Naive thymus-derived CD4-positive, alpha-beta T cell (primary cell): ENCODE results near the gene AOPEP. TPM values are rescaled to one million over a fixed set of nuclear protein-coding genes. Genes with fewer than 3 reads are reported as not detected.
"Not testable (repeated sequence)": the region's sequence is repeated elsewhere in the genome, so short reads cannot be mapped to it uniquely, and the experiment has no call there.

Experiments
- ATAC-seq: fragments of 150-1000 bp; cut with Tn5 transposase; 2 replicates; pipeline ENCODE4 v1.10.0; 2021; ENCODE audit warnings: mild to moderate bottlenecking, moderate library complexity
- CTCF ChIA-PET: fragments of 350-600 bp; sonication (Branson Sonifier 250); formaldehyde crosslinking; loops from one replicate; lab custom pipeline; 2021; ENCODE audit warnings: antibody characterized with exemption; lab: Charles Lee
- POLR2A ChIA-PET: fragments of 350-600 bp; sonication (Branson Sonifier 250); formaldehyde crosslinking; loops from one replicate; lab custom pipeline; 2021; ENCODE audit warnings: antibody characterized with exemption, inconsistent platforms; lab: Charles Lee
- DNase-seq, 9 donors: peaks; one replicate each; pipeline versions ENCODE4 v3.0.0 to v3.0.0-alpha.2; 2020 to 2022; ENCODE audit warnings: mixed read lengths in 1 of 9
- H3K27ac ChIP-seq: one replicate; pipeline ENCODE4 v1.7.0; 2013; ENCODE audit warnings: mild to moderate bottlenecking, low read depth, low read length, moderate library complexity
- H3K27me3 ChIP-seq, 2 donors: one replicate each; pipeline ENCODE4 v1.7.0; 2013; ENCODE audit warnings: low read length in 2 of 2, mild to moderate bottlenecking in 2 of 2, moderate library complexity in 2 of 2; ENCODE audit not compliant: control insufficient read depth in 2 of 2, insufficient read depth in 2 of 2
- H3K36me3 ChIP-seq, 3 experiments: 1 replicate in 2 of 3; 2 replicates in 1 of 3; pipeline ENCODE4 v1.7.0; 2013; ENCODE audit warnings: low read length in 3 of 3, mild to moderate bottlenecking in 3 of 3, moderate library complexity in 1 of 3; ENCODE audit not compliant: insufficient read depth in 3 of 3, control insufficient read depth in 2 of 3
- H3K4me1 ChIP-seq, 2 donors: one replicate each; pipeline ENCODE4 v1.7.0; 2013; ENCODE audit warnings: low read length in 2 of 2, mild to moderate bottlenecking in 2 of 2, moderate library complexity in 1 of 2; ENCODE audit not compliant: control insufficient read depth in 2 of 2, insufficient read depth in 2 of 2
- H3K4me3 ChIP-seq: 2 replicates; pipeline ENCODE4 v1.7.0; 2013; ENCODE audit warnings: mild to moderate bottlenecking, low read length
- H3K9me3 ChIP-seq, 3 experiments: 1 replicate in 2 of 3; 2 replicates in 1 of 3; pipeline ENCODE4 v1.7.0; 2013; ENCODE audit warnings: low read length in 3 of 3; ENCODE audit not compliant: control insufficient read depth in 2 of 3
- H3K27ac Mint-ChIP-seq, 9 donors: one replicate each; pipeline ENCODE4 v1.8.0; 2020 to 2022; ENCODE audit warnings: mixed read lengths in 9 of 9, mild to moderate bottlenecking in 8 of 9, moderate library complexity in 5 of 9, inconsistent platforms in 2 of 9
- H3K27me3 Mint-ChIP-seq, 5 donors: one replicate each; pipeline ENCODE4 v1.8.0; 2021 to 2022; ENCODE audit warnings: mixed read lengths in 5 of 5, mild to moderate bottlenecking in 1 of 5
- H3K36me3 Mint-ChIP-seq, 5 donors: one replicate each; pipeline ENCODE4 v1.8.0; 2020 to 2022; ENCODE audit warnings: mixed read lengths in 5 of 5, mild to moderate bottlenecking in 3 of 5, inconsistent platforms in 1 of 5
- H3K4me1 Mint-ChIP-seq, 7 donors: one replicate each; pipeline ENCODE4 v1.8.0; 2020 to 2022; ENCODE audit warnings: mixed read lengths in 7 of 7, mild to moderate bottlenecking in 3 of 7, inconsistent platforms in 1 of 7
- H3K4me3 Mint-ChIP-seq, 10 donors: one replicate each; pipeline ENCODE4 v1.8.0; 2020 to 2022; ENCODE audit warnings: mild to moderate bottlenecking in 10 of 10, mixed read lengths in 10 of 10, moderate library complexity in 6 of 10, inconsistent platforms in 2 of 10
- H3K9me3 Mint-ChIP-seq, 11 donors: one replicate each; pipeline ENCODE4 v1.8.0; 2020 to 2022; ENCODE audit warnings: mixed read lengths in 11 of 11, mild to moderate bottlenecking in 4 of 11, inconsistent platforms in 1 of 11, moderate library complexity in 1 of 11
- intact Hi-C, 2 donors: fragments of 100-400 bp; cut with micrococcal nuclease; formaldehyde crosslinking; loops; one replicate each; pipeline ENCODE4 v1.15.1; 2023
- polyA plus RNA-seq, 2 donors: library from polyadenylated mRNA; unstranded; fragments of 300-500 nt; fragmentation: Illumina TruSeq; gene quantifications; one replicate each; pipeline ENCODE4 v1.2.3, GENCODE V29; 2021
- total RNA-seq, 6 experiments: library from RNA in 5 of 6; stranded (reverse) in 5 of 6; gene quantifications; 1 replicate in 5 of 6; 2 replicates in 1 of 6; pipeline ENCODE4 v1.2.3 and lab custom pipeline; 2021 to 2026

Gene AOPEP
- total and polyA plus RNA-seq, 7 experiments from 2014 or later: 5.7 to 19.0 (median 13.6) TPM

- H3K27me3 Mint-ChIP-seq: no peaks in the 10 kb centered on the region
- ChIA-PET POLR2A (interaction anchor here (0.7 kb wide), 1 partner anchor 38 kb away, joined by 3 read pairs; no protein-coding TSS in a partner anchor), CTCF (no interaction called here)
- H3K36me3 Mint-ChIP-seq: peaks cover 10 to 57% (median 26%) of the 10 kb centered on the region in 5 donors
- peaks cover 0 to 18% (median 0%) of the 10 kb centered on the region in 7 donors for H3K4me1 Mint-ChIP-seq
- no peak overlapping the region for H3K27ac ChIP-seq
- H3K4me3 Mint-ChIP-seq: no peak overlapping the region
- no peak for ATAC-seq
- H3K36me3 ChIP-seq: peaks cover 0 to 7% (median 0%) of the 10 kb centered on the region in 3 experiments
- no peaks in the 10 kb centered on the region for H3K27me3 ChIP-seq
- intact Hi-C loops: no loop called here
- no peak for DNase-seq
- H3K27ac Mint-ChIP-seq: no peak overlapping the region
- no peak overlapping the region for H3K4me3 ChIP-seq
- H3K9me3 Mint-ChIP-seq: peaks cover 0 to 2% (median 0%) of the 10 kb centered on the region in 11 donors
- H3K4me1 ChIP-seq: no peaks in the 10 kb centered on the region
- no peaks in the 10 kb centered on the region for H3K9me3 ChIP-seq
Observed at GRCh38 chr9:94825611-94825958, 99.1 kb downstream of the AOPEP start.

- POLR2A ChIA-PET: interaction anchor here (0.7 kb wide), 1 partner anchor 38 kb away, joined by 3 read pairs; no protein-coding TSS in a partner anchor
Observed at GRCh38 chr9:94826044-94826443, 99.5 kb downstream of the AOPEP start.

DNA sequence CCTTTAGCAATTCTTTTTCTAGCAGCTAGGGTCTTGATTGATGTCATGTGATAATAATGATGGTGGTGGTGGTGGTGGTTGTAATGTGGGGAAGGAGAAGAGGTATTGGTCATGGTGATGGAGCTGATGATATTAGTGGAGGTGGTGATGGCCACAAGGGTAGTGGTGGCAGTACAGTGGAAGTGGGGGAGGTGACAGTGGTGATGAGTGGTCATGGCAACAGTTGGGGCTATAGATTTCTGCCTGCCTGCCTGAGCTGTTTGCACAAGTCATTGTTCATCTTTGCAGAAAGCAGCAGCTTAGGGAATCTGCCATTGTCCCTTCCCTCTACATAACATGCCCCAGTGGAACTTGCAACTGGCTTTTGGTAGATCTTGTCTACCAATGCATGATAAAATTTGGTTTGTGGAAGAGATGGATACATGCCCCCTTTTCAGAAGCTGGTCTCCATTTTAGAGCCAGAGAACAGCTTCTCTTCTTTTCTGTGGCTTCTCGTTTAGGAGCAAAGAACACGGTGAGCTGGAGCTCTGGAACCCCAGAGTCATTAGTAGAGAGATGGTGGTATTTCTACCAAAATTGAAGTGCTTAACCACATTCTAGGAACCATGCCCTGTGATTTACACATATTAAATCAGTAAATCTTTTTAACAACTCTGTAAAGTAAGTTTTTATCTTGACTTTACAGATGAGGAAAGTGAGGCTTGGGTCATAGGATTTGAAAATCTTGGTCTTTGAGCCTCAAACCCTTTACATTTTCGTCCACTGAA lies 100.3 kb downstream of the AOPEP start:
- Histone ChIP-seq H3K27me3 (no peaks in the 10 kb centered on the region), H3K27ac (no peak overlapping the region), H3K36me3 (peaks cover 0 to 7% (median 0%) of the 10 kb centered on the region in 3 experiments), H3K9me3 (no peaks in the 10 kb centered on the region), H3K4me1 (no peaks in the 10 kb centered on the region), H3K4me3 (no peak overlapping the region)
- Mint-ChIP-seq H3K4me3 (no peak overlapping the region), H3K36me3 (peaks cover 10 to 64% (median 30%) of the 10 kb centered on the region in 5 donors), H3K27me3 (no peaks in the 10 kb centered on the region), H3K27ac (no peak overlapping the region), H3K9me3 (peaks cover 0 to 7% (median 0%) of the 10 kb centered on the region in 11 donors), H3K4me1 (peaks cover 0 to 15% (median 0%) of the 10 kb centered on the region in 7 donors)
- DNase-seq (no peak), ATAC-seq (no peak)
- ChIA-PET POLR2A (no interaction called here), CTCF (no interaction called here)
- intact Hi-C loops: no loop called here

More at GRCh38 chr9:94826044-94826443, 99.5 kb downstream of the AOPEP start:
- Mint-ChIP-seq H3K36me3 (peaks cover 10 to 59% (median 29%) of the 10 kb centered on the region in 5 donors), H3K9me3 (peaks cover 0 to 6% (median 0%) of the 10 kb centered on the region in 11 donors), H3K27ac (no peak overlapping the region), H3K4me1 (peaks cover 0 to 18% (median 0%) of the 10 kb centered on the region in 7 donors), H3K27me3 (no peaks in the 10 kb centered on the region), H3K4me3 (no peak overlapping the region)
- CTCF ChIA-PET: no interaction called here
- ATAC-seq (no peak), DNase-seq (no peak)
- Histone ChIP-seq H3K4me1 (no peaks in the 10 kb centered on the region), H3K36me3 (peaks cover 0 to 7% (median 0%) of the 10 kb centered on the region in 3 experiments), H3K27me3 (no peaks in the 10 kb centered on the region), H3K9me3 (no peaks in the 10 kb centered on the region), H3K27ac (no peak overlapping the region), H3K4me3 (no peak overlapping the region)
- intact Hi-C loops: no loop called here

DNA sequence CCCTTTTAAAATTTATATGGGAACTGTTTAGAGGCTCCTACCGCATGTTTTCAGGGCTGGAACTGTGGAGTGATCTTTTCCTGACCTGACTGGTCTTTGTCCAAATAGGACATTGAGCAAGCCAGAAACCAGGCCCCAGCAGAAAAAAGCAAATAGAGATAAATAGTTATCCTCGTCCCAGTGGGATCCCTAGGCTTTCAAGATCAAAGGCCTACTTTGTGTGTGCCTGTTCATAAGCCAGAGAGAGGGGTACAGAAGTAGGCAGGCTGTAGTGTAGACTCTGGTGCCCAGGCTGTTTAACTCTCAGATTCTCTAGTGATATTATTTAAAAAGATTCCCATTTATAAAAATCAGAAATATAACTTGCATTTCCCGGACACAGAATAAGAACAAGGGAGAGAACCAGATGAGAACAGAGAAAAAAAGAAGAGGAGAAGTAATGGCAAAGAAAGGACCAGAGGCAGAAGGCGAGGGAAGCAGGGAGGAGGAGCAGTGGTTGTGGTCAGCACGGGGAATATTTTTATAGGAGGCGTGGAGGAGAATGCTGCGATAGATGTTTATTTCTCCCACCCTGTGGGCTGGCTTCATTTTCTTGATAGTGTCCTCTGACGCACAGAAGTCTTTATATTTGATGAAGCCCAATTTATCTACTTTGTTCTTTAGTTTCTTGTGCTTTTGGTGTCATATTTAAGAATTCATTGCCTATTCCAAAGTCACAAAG lies 101.2 kb downstream of the AOPEP start:
- Mint-ChIP-seq H3K27ac (no peak overlapping the region), H3K36me3 (peaks cover 10 to 58% (median 27%) of the 10 kb centered on the region in 5 donors), H3K9me3 (peaks cover 0 to 7% (median 0%) of the 10 kb centered on the region in 11 donors), H3K4me1 (peaks cover 0 to 12% (median 0%) of the 10 kb centered on the region in 7 donors), H3K27me3 (no peaks in the 10 kb centered on the region), H3K4me3 (no peak overlapping the region)
- H3K36me3 ChIP-seq: peaks cover 0 to 7% (median 0%) of the 10 kb centered on the region in 3 experiments
- no peak overlapping the region for H3K4me3 ChIP-seq
- H3K9me3 ChIP-seq: no peaks in the 10 kb centered on the region
- ATAC-seq (no peak), DNase-seq (no peak)
- ChIA-PET CTCF (no interaction called here), POLR2A (interaction anchor here (0.6 kb wide), 1 partner anchor 91 kb away, joined by 3 read pairs; no protein-coding TSS in a partner anchor)
- no peaks in the 10 kb centered on the region for H3K27me3 ChIP-seq
- intact Hi-C loops: no loop called here
- no peak overlapping the region for H3K27ac ChIP-seq
- H3K4me1 ChIP-seq: no peaks in the 10 kb centered on the region

DNA sequence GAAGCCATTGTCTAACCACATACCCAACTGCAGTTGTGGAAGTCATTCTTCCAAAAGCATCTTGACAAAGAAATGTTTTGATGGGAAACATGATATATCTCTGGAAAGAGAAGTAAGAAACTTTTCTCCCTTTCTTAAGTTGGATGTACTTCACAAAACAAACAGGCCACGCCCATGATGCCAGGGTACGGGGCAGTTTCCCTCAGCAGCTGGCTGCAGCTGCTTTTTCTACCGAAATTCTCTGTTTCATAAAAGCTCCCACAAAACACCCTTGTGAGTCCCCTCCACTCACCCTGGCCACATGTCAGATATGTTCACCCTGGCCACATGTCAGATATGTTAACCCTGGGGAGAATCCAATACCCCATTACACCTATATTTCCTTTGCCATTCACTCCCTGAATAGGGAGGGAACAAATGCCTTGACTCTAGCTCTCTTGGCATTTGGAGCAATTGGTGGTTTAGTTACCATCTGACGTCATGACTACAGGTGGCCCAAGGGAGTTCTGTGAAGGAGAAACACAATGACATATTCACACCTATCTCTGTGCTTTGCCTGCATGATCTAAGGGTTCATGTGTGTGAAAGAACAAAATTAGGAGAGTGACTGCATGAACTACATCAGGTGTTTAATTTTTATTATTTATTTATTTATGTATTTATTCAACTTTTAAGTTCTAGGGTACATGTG lies 103.0 kb downstream of the AOPEP start:
- no peak for DNase-seq
- no peak overlapping the region for H3K4me3 ChIP-seq
- no peaks in the 10 kb centered on the region for H3K27me3 ChIP-seq
- H3K4me1 ChIP-seq: no peaks in the 10 kb centered on the region
- Mint-ChIP-seq H3K4me3 (no peak overlapping the region), H3K4me1 (peaks cover 0 to 12% (median 4%) of the 10 kb centered on the region in 7 donors), H3K9me3 (peaks cover 0 to 7% (median 0%) of the 10 kb centered on the region in 11 donors), H3K27ac (no peak overlapping the region), H3K36me3 (peaks cover 5 to 48% (median 24%) of the 10 kb centered on the region in 5 donors), H3K27me3 (no peaks in the 10 kb centered on the region)
- intact Hi-C loops: no loop called here
- no peak for ATAC-seq
- no peak overlapping the region for H3K27ac ChIP-seq
- H3K9me3 ChIP-seq: no peaks in the 10 kb centered on the region
- ChIA-PET POLR2A (no interaction called here), CTCF (no interaction called here)
- peaks cover 0 to 7% (median 0%) of the 10 kb centered on the region in 3 experiments for H3K36me3 ChIP-seq

- H3K4me3 ChIP-seq, H3K27me3 ChIP-seq, H3K27me3 Mint-ChIP-seq, H3K27ac Mint-ChIP-seq, H3K4me1 ChIP-seq, H3K9me3 Mint-ChIP-seq, H3K36me3 ChIP-seq, H3K9me3 ChIP-seq, ATAC-seq, H3K4me3 Mint-ChIP-seq, POLR2A ChIA-PET, CTCF ChIA-PET, intact Hi-C loops, H3K27ac ChIP-seq, DNase-seq: not testable (repeated sequence)
- peaks cover 0 to 12% (median 9%) of the 10 kb centered on the region in 7 donors for H3K4me1 Mint-ChIP-seq
- peaks cover 5 to 48% (median 24%) of the 10 kb centered on the region in 5 donors for H3K36me3 Mint-ChIP-seq
Observed at GRCh38 chr9:94830071-94830604, 103.6 kb downstream of the AOPEP start.
